Brain pericyte (primary cell): ENCODE measurements around the gene AK5.

Experiments
- DNase-seq: peaks from one replicate; pipeline ENCODE4 v3.0.0-alpha.2; 2012; ENCODE audit warnings: low read depth, low spot score

AK5 gene

GRCh38 chr1:77438236-77438913 lies 156.6 kb downstream of the AK5 start:
- no peak for DNase-seq

- no peak for DNase-seq
These were observed 165.2 kb downstream of the AK5 start for GRCh38 chr1:77446841-77447555.

GRCh38 chr1:77447669-77448068 lies 165.8 kb downstream of the AK5 start:
- DNase-seq = no peak

- DNase-seq = no peak
These were observed 178.1 kb downstream of the AK5 start for GRCh38 chr1:77459881-77460280.

GRCh38 chr1:77461691-77462090 lies 179.9 kb downstream of the AK5 start:
- DNase-seq = no peak

GRCh38 chr1:77463216-77463615 lies 181.4 kb downstream of the AK5 start:
- no peak for DNase-seq

DNA sequence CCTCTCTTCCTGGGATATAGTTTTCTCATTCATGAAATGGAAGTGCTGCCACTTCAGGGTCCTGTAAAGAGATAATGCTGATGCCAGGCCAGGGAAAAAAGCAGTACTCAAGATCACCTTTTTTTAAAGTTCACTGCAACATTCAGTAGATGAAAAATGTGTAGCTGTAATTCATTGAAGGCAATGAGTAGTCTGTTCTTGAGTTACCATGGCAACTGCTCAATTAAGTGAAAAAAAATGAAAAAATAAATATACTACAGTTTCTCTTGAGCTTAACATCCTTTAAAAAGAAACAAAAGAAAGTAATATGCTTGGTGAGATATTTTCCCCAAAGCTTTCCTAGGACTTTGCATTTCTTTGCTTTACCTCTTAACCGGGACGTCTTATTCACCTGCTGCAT lies 183.3 kb downstream of the AK5 start:
- DNase-seq = no peak

DNA sequence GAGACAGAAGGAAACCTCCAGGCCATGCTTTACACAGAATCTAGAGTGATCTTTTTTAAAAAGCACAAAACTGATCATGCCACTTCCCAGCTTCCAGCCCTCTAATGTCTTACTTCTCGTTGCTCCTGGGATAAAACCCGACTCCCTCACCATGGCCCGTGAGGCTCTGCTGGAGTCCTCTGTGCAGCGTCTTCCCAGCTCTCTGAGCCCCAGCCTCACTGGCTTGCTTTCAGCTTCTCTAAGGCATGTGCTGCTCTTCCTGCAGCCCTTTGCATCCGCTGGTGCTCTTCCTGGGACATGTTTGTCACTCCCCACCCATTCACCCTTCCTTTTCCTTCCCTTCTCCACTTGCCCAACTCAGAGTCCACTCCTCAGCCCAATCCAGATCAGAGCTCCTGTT lies 184.1 kb downstream of the AK5 start:
- no peak for DNase-seq

GRCh38 chr1:77467021-77467595 lies 185.3 kb downstream of the AK5 start:
- DNase-seq = no peak

DNA sequence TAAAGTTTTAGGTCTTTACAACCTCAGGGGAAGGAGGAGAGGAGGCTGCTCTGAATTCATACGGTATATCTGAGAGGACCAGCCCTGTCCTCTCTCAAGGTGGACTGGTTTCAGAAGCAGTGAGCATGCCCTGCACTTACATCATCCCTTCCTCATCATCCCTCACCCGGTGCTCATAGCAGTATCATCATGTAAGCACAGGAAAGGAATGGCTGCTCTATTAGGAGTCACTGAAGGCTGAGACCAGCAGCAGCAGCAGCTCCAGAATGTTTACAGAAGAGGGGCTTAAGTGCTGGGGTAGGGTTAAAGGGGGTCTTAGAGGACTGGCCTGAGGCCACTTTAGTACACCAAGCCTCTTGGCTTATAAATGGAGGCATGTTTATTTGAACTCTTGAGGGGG lies 185.9 kb downstream of the AK5 start:
- DNase-seq = no peak

GRCh38 chr1:77468257-77468948 lies 186.6 kb downstream of the AK5 start:
- no peak for DNase-seq

GRCh38 chr1:77468949-77469710 lies 187.3 kb downstream of the AK5 start:
- DNase-seq = no peak

GRCh38 chr1:77471691-77472090 lies 189.9 kb downstream of the AK5 start:
- DNase-seq = no peak

- peak; percentile 25 for DNase-seq
These were observed 191.9 kb downstream of the AK5 start for GRCh38 chr1:77473690-77474089.

- no peak for DNase-seq
These were observed 193.8 kb downstream of the AK5 start for GRCh38 chr1:77475641-77476040.

GRCh38 chr1:77476475-77476874 lies 194.7 kb downstream of the AK5 start:
- no peak for DNase-seq

DNA sequence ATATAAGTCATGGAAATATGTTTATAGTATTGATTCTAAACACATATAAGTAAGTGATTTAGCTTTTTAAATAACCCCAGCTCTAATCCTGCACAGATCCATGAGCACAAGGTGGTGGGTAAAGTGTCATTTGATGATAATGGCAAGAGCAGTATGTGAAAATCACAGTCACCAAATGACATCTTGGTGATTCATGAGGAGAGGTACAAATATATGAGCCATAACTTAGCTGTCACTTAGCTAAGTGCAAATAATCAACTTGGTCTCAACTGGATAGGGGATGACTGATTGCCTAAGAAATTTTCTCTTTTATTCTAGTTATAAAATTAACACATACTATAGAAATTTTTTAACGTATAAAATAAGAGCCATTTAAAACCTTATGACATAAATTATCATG lies 202.5 kb downstream of the AK5 start:
- no peak for DNase-seq

DNA sequence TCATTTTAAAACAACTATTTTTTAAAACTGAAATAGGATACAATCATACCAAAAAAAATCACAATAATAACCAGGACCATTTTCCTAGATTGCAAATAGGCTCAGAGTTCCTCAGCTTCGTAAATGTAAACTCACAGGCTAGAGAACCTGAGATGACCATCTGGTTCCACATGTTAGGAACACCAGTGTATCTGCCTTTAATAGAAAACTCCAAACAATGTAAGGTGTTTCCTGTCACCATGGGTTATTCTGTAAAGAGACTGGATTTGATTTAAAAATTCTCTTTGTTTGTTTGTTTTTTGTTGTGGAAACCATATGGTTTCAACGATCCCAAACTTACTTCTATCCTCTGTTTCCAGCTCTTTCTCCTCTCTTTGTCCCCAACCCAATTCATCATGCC lies 203.1 kb downstream of the AK5 start:
- DNase-seq = no peak

DNA sequence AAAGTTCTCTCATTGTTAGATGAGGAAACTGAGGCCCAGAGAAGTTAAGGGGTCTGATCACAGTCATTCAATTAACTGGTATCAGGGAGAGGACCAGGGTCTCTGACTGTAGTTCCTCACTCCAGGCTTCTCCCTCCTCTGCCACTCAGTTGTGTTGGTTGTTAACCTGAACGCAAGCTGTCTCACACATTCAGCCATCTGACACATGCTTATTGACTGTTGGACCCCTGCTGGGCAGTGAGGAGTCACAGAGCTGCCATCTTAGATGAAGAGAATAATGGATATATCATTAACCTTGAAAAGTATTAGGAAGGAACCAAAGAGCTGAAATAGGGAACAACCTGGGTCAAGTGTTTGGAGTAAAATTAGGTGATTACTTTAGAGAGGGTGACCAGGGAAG lies 205.8 kb downstream of the AK5 start:
- no peak for DNase-seq

DNA sequence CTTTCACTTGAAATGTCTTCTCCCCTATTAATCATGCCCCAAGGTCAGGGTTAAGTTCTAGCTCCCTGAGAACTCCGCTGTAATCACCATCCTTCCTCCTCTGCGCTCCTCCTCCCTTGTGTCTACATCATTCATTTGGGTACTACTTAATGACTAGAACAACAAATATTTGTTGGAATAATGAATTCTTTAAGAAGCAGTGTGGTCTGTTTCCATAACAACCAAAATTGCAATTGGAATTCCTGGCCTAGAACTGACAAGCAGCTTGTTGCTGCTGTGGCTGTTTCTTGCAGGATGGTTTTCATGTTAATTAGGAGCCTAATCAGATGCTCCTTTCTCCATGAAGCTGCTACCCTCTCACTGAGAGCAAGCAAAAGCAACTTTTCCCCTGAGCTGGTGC lies 208.1 kb downstream of the AK5 start:
- DNase-seq = no peak

GRCh38 chr1:77494026-77494425 lies 212.2 kb downstream of the AK5 start:
- DNase-seq = no peak

DNA sequence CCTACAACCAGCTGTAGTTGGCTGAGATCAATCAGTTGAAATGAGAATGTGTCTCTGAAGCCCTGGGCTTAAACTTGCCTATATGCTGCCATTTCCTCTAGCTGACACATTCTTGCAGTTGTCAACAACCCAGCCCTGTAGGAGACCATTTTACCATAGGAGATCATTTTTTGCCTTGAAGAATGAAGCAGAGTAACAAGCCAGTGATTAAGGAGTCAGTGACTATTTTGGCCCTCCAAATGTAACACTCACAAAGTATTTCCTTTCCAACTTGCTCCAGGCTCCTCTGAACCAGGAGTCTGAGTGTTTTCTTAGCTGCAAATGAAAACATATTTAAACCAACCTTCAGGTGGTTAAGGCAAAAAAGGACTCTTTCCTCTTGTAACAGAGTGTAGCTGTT lies 217.1 kb downstream of the AK5 start:
- no peak for DNase-seq
